CD4-positive, alpha-beta T cell treated with Interleukin-4 for 1 hour (primary cell): Measurements from ENCODE around the gene MYBPC3.

Source experiments
- DNase-seq, 2 donors: peaks; one replicate each; pipeline ENCODE4 v3.0.0-alpha.2; 2020 to 2022

MYBPC3 gene

GRCh38 chr11:47356129-47356997, 3.9 kb upstream of the MYBPC3 start:
- no peak for DNase-seq

DNA sequence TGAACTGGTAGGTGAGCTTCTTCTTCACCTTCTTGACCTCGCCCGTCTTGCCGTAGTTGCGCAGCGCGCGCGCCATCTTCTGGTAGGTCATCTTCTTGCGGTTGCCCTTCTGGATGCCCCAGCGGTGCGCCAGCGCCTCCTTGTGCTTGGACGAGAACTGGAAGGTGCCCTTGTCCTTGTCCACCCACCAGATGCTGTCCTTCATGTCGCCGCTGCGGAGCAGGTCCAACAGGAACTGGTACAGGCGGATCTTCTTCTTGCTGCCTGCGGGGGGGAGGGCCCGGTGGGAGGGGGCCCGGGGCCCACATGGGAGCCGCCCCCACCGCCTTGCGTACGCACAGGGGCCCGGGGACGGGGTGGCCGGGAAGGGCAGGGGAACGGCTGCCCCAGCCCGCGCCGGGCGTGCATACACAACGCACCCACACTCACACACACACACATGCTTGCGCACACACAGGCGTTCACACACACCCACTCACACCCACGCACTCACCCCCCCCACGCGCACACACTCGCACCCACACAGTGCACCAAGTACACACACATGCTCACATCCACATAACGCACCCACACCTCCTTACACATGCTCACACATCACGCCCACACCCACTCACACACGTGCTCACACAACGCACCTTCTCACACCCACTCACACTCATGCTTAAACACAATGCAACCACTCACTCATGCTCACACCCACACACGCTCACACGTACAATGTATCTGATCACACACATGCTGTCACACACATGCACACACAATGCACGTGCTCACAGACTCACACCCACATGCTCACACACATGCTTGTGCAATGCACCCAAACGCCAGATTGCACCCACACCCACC, 3.0 kb upstream of the MYBPC3 start:
- no peak for DNase-seq

- DNase-seq: no peak
Observed at GRCh38 chr11:47354913-47355282, 2.4 kb upstream of the MYBPC3 start.

GRCh38 chr11:47353978-47354774, 1.7 kb upstream of the MYBPC3 start:
- DNase-seq: no peak

- no peak for DNase-seq
Observed at GRCh38 chr11:47351156-47352126, 1.1 kb downstream of the MYBPC3 start.

GRCh38 chr11:47350315-47350714, 2.2 kb downstream of the MYBPC3 start:
- DNase-seq: no peak

DNA sequence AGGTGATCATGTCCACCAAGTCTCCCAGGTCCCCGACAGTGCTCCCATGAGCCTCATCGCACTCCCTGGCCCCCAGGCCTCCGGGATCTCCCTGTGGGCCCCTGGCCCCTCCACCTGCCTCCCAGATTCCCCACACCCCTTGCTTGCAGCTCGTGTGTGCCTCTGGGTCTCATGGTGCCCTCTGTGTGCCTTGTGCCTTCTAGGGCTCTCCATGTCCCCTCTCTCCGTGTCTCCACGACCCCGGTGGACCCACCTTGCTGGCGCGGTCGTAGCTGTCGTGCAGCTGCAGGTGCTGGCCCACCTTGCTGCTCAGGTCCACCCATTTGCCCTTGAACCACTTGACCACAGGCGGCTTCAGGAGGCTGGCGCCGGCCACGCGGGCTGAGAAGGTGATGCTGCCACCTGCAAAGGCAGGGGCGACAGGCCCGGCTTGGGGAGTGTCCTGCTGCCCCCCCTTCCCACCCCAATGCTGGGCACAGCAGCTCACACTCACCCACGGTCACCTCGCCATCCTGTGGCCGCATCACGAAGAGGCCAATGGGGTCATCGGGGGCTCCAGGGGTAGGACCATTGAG, 2.9 kb downstream of the MYBPC3 start:
- no peak for DNase-seq

GRCh38 chr11:47348859-47349258, 3.6 kb downstream of the MYBPC3 start:
- DNase-seq: no peak

GRCh38 chr11:47348131-47348802, 4.2 kb downstream of the MYBPC3 start:
- no peak for DNase-seq

DNA sequence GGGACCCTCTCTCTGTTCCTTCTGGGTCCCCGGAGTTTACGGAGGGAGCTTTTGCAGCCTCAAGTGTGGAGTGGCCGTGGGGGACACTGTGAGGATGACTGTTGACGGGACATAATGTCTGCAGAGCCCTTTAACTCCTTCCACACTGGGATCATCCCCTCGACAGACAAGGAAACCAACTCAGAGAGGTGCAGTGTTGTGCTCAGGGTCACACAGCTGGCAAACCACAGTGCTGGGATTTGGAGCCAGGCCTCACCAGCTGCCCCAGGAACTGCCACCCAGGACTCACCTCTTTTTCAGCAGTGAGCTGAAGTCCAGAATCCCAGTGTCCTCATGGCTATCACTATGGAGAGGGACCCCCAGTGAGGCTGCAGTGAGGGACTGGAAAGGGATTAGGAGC, 5.4 kb downstream of the MYBPC3 start:
- no peak for DNase-seq

DNA sequence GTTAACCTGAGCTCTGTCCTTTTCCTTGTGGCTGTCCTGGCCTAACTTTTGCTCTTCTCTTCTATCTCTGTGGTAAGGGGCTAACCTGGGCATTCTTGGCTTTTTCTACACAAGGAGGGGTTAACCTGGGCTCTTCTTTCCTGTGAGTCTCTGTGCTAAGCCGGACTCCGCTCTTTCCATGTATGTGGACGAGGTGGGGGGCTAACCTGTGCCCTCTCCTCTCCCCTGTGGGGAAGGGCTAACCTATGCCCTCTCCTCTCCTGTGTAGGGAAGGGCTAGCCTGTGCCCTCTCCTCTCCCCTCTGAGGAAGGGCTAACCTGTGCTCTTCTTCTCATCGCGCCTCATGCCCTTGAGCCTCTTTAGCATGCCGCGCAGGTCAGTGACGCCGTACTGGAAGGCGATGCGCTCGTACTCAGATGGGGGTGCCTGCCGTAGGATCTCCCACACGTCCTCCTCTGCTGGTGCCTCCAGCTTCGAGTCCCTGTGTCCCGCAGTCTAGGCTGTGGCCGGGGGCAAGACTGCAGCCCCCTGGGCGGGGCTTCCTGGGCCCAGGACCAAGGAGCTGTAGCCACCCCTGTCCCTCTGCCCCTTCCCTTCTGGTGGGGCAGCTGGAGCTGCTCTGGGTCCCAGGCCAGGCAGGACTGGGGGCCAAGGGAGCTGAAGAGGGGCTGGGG, 6.5 kb downstream of the MYBPC3 start:
- no peak for DNase-seq

GRCh38 chr11:47342854-47343253, 9.6 kb downstream of the MYBPC3 start:
- DNase-seq: no peak

DNA sequence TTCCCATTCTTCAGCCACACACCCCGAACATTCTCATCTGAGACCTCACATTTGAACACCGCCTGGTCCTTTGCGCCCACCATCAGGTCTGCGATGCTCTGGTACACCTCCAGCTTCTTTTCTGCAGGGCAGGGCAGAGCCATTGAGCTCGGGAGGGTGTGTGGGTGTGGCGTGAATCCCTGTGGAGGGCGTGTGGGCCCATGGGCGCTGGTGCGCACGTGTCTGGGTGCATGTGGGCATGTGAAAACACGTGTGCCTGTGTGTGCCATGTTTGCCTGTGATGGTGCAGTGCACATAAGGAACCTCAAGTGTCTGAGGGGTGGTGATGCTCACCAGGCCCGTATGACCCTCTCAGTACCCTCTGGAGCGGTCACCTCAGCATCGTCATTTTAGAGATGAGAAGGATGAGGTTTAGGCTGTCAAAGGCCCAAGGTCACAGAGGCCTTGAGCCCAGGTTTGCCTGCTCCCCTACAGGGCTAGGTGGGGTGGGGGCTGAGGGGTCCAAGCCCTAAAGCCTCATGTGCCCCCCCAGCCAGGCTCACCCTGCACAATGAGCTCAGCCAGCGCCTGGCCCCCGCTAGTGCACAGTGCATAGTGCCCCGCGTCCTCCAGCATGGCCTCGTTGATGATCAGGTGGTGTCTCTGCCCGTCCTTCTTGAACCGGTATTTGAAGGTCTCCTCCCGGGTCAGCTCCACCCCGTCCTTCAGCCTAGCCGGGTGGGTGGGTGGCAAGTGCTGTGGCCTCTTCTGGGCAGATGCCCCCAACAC, 10.3 kb downstream of the MYBPC3 start:
- DNase-seq: no peak

- no peak for DNase-seq
Observed at GRCh38 chr11:47340980-47341775, 11.3 kb downstream of the MYBPC3 start.

DNA sequence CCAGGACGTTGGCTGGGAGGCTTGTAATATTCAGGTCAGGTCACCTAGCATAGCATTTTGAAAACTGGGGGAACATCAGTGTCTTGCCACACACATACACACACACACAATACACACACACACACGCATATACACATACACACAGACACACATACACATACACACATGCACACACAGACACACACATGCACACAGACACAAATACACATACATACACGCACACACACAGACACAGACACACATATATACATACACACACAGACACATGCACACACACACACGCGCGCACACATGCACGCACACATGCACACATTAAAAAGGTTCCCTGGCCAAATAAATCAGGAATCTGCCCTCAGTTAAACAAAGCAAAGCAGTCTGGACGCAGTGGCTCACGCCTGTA, 12.5 kb downstream of the MYBPC3 start:
- DNase-seq: no peak

GRCh38 chr11:47338396-47339241, 13.9 kb downstream of the MYBPC3 start:
- no peak for DNase-seq

- no peak for DNase-seq
Observed at GRCh38 chr11:47337229-47337924, 15.1 kb downstream of the MYBPC3 start.
